ENCODE results near the gene PNPLA5.

- TF ChIP-seq TCF4 (CRISPR knock-in tag; IDR thresholded peaks at IDR 0.05; ENCODE audit: borderline replicate concordance), result no peak
- TF ChIP-seq ZFP3 (CRISPR knock-in tag; IDR thresholded peaks at IDR 0.05), result no peak
- no peak for TF ChIP-seq BACH2 (CRISPR knock-in tag; IDR thresholded peaks at IDR 0.05; ENCODE audit: borderline replicate concordance)
- TF ChIP-seq ZNF565 (CRISPR knock-in tag; conservative IDR thresholded peaks at IDR 0.05; ENCODE audit: low read depth), result no peak
- no peak for TF ChIP-seq CSDC2 (CRISPR knock-in tag; IDR thresholded peaks at IDR 0.05)
- no peak for TF ChIP-seq ESRRG (CRISPR knock-in tag; IDR thresholded peaks at IDR 0.05)
- no peak for TF ChIP-seq ZFP30 (CRISPR knock-in tag; IDR thresholded peaks at IDR 0.05)
Observed at GRCh38 chr22:43852573-43853327, 39.1 kb downstream of the PNPLA5 start.

All from SK-N-SH treated with all-trans-retinoic acid at 6 μM for 48 hours (cell line).